Esophagus squamous epithelium (tissue), 4 donors: ENCODE results near the gene KRTAP21-1.

Experiments
- POLR2A ChIP-seq, 4 donors: fragments of 450-650 bp; IDR thresholded peaks; one replicate each; pipeline ENCODE4 v1.6.1; 2017; ENCODE audit warnings: antibody characterized with exemption in 4 of 4, mild to moderate bottlenecking in 4 of 4, moderate library complexity in 3 of 4
- TF ChIP-seq, protein P1 (sequence below), 6 experiments: fragments of 450-650 bp in 4 of 6; fragments of 200-600 bp in 2 of 6; sonication (generic) in 2 of 6; IDR thresholded peaks; one replicate each; pipeline ENCODE4 v1.5.1; 2016 to 2019; ENCODE audit warnings: antibody characterized with exemption in 6 of 6, mild to moderate bottlenecking in 4 of 6, moderate library complexity in 4 of 6

DNA sequence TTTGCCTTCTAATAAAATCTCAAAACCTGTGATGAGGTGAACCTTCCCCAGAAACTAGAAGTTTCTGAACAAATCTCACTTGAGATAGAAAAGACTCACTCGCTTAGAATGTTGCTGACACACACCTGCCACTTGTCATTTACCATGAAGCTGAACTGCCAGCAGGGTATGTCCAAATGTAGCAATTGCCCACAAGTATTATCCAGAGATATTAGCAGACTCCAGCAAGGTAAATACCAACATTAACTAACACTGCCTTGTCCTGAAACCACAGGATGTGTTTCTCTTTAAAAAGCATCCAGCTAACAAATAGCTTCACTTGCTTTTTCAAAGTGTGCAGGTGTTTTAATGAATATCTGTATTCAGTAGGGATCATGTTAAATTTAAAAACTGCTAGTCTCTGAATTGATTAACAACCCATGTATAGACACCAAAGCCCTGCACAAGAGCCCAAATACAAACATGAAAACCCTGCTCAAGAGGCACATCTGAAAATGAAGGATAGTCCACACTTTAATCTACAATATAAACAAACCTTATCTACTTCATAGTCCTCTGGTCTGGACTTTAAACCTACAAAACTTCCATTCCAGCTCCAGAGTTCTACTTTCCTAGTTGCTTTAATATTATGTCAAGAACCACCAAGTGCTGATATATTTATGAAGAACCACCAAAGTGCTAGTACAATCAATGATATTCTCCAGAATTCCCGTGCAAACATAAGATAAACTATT, 38.5 kb upstream of the KRTAP21-1 start:
- TF ChIP-seq, protein P1, sequence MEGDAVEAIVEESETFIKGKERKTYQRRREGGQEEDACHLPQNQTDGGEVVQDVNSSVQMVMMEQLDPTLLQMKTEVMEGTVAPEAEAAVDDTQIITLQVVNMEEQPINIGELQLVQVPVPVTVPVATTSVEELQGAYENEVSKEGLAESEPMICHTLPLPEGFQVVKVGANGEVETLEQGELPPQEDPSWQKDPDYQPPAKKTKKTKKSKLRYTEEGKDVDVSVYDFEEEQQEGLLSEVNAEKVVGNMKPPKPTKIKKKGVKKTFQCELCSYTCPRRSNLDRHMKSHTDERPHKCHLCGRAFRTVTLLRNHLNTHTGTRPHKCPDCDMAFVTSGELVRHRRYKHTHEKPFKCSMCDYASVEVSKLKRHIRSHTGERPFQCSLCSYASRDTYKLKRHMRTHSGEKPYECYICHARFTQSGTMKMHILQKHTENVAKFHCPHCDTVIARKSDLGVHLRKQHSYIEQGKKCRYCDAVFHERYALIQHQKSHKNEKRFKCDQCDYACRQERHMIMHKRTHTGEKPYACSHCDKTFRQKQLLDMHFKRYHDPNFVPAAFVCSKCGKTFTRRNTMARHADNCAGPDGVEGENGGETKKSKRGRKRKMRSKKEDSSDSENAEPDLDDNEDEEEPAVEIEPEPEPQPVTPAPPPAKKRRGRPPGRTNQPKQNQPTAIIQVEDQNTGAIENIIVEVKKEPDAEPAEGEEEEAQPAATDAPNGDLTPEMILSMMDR (IDR thresholded peaks at IDR 0.05), result no peak
- no peak for TF ChIP-seq POLR2A (IDR thresholded peaks at IDR 0.05)
